A673 (cell line): ENCODE measurements around the gene TNFSF11. TPM values are rescaled to one million over a fixed set of nuclear protein-coding genes. Genes with fewer than 3 reads are reported as not detected.

ENCODE experiments used
- BruUV-seq: library from RNA; stranded (reverse); fragments of 400-500 nt; replicated peaks from 2 replicates; lab custom pipeline; 2021; lab: Mats Ljungman, UMichigan
- CTCF ChIA-PET: fragments of 300-600 bp; sonication (Branson Sonifier 250); formaldehyde crosslinking; loops from one replicate; lab custom pipeline; 2022; ENCODE audit warnings: antibody characterized with exemption; lab: Charles Lee
- POLR2A ChIA-PET: fragments of 300-600 bp; sonication (Branson Sonifier 250); formaldehyde crosslinking; loops from one replicate; lab custom pipeline; 2022; ENCODE audit warnings: antibody characterized with exemption; ENCODE audit not compliant: low non-redundant PET; lab: Charles Lee
- DNase-seq: peaks from one replicate; pipeline ENCODE4 v3.0.0-alpha.2; 2015; ENCODE audit warnings: low spot score
- H3K27ac ChIP-seq: fragments of 200-600 bp; sonication (generic); 2 replicates; pipeline ENCODE4 v1.5.1; 2016; ENCODE audit warnings: mixed run types, low read depth, mild to moderate bottlenecking, mixed read lengths, antibody characterized with exemption, low read length; ENCODE audit not compliant: poor library complexity, severe bottlenecking
- H3K27me3 ChIP-seq: fragments of 200-600 bp; sonication (generic); replicated peaks from 2 replicates; pipeline ENCODE4 v1.6.1; 2017; ENCODE audit warnings: mixed run types, low read depth, mild to moderate bottlenecking, mixed read lengths, antibody characterized with exemption, low read length; ENCODE audit not compliant: insufficient read depth, poor library complexity
- H3K36me3 ChIP-seq: fragments of 200-600 bp; sonication (generic); 2 replicates; pipeline ENCODE4 v1.6.1; 2016; ENCODE audit warnings: mixed run types, mild to moderate bottlenecking, mixed read lengths, antibody characterized with exemption, low read length; ENCODE audit not compliant: insufficient read depth, poor library complexity, severe bottlenecking
- H3K4me1 ChIP-seq: fragments of 200-600 bp; sonication (generic); 2 replicates; pipeline ENCODE4 v1.6.1; 2017; ENCODE audit warnings: mixed run types, mild to moderate bottlenecking, mixed read lengths, antibody characterized with exemption, low read length; ENCODE audit not compliant: insufficient read depth, poor library complexity, severe bottlenecking
- H3K4me3 ChIP-seq: fragments of 200-600 bp; sonication (generic); 2 replicates; pipeline ENCODE4 v1.5.1; 2016; ENCODE audit warnings: low read depth, mixed run types, mild to moderate bottlenecking, mixed read lengths, low read length; ENCODE audit not compliant: poor library complexity, severe bottlenecking
- H3K9me3 ChIP-seq: fragments of 200-600 bp; sonication (generic); 2 replicates; pipeline ENCODE4 v1.6.1; 2016; ENCODE audit warnings: mixed run types, low read depth, mild to moderate bottlenecking, mixed read lengths, antibody characterized with exemption, low read length; ENCODE audit not compliant: poor library complexity, severe bottlenecking
- EZH2 ChIP-seq: fragments of 200-600 bp; sonication (generic); IDR thresholded peaks from 2 replicates; pipeline ENCODE4 v1.6.1; 2017; ENCODE audit warnings: borderline replicate concordance, low read depth, mild to moderate bottlenecking, mixed read lengths, antibody characterized with exemption, low read length; ENCODE audit not compliant: poor library complexity, severe bottlenecking
- intact Hi-C: fragments of 100-400 bp; cut with micrococcal nuclease; formaldehyde crosslinking; loops from one replicate; pipeline ENCODE4 v1.10.0; 2022; ENCODE audit not compliant: unreplicated experiment
- total RNA-seq: library from RNA; stranded (reverse); gene quantifications from 2 replicates; pipeline ENCODE4 v1.2.3, GENCODE V29; 2021
- TF ChIP-seq, protein P1 (sequence below): fragments of 300-800, 200-600 bp; sonication (generic); conservative IDR thresholded peaks from 2 replicates; pipeline ENCODE4 v1.5.1; 2017; ENCODE audit warnings: low read depth, mild to moderate bottlenecking, antibody characterized with exemption, low read length, moderate library complexity, mixed read lengths

The TNFSF11 gene
- total RNA-seq, 1 experiment from 2014 or later = not detected

DNA sequence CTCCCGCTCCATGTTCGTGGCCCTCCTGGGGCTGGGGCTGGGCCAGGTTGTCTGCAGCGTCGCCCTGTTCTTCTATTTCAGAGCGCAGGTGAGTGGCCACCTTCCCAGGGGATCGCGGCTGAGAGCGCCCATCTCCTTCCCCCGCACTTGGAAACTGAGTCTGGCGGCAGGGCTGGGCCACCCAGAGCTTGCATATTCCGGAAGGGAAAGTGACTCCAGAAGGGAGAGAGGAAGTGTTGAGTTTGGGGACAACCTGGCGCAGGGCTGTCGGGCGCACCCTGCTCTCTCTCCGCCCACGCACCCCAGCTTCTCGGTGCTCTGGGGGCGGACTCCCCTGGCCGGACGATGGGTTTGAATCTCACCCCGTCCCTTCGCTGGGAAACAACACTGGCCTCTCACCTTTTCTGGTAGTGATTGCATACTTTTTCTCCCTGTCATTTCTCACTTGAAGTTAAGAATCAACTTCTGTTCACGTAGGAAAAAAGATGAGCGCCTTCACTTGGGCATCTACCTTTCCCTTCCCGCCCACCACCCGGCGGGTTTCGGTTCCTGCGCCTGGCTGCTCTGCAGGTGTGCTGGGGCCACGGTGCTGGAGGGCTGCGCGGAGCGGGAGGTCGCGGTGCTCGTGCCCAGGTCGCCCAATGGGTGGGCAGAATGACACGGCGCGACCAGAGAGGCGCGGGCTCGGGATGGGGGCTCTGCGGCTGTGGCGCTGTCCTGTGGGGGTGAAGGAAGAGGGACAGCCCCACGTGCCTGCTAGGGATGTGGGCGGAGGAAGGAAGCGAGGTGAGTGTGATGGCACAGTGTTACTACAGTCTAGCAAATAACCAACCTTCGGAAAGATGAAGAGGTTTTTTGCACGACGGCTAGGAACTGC lies 721 bp downstream of the TNFSF11 start:
- intact Hi-C loops = no loop called here
- no peaks in the 10 kb centered on the region for H3K9me3 ChIP-seq
- POLR2A ChIA-PET = no interaction called here
- no peak for DNase-seq
- no peak overlapping the region for H3K4me3 ChIP-seq
- no peak overlapping the region for H3K27ac ChIP-seq
- CTCF ChIA-PET = no interaction called here
- BruUV-seq = no TSS peak
- peak; percentile 66 for TF ChIP-seq EZH2
- TF ChIP-seq, protein P1, sequence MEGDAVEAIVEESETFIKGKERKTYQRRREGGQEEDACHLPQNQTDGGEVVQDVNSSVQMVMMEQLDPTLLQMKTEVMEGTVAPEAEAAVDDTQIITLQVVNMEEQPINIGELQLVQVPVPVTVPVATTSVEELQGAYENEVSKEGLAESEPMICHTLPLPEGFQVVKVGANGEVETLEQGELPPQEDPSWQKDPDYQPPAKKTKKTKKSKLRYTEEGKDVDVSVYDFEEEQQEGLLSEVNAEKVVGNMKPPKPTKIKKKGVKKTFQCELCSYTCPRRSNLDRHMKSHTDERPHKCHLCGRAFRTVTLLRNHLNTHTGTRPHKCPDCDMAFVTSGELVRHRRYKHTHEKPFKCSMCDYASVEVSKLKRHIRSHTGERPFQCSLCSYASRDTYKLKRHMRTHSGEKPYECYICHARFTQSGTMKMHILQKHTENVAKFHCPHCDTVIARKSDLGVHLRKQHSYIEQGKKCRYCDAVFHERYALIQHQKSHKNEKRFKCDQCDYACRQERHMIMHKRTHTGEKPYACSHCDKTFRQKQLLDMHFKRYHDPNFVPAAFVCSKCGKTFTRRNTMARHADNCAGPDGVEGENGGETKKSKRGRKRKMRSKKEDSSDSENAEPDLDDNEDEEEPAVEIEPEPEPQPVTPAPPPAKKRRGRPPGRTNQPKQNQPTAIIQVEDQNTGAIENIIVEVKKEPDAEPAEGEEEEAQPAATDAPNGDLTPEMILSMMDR = no peak
- H3K27me3 ChIP-seq = peaks cover 86% of the 10 kb centered on the region
- no peaks in the 10 kb centered on the region for H3K4me1 ChIP-seq
- no peaks in the 10 kb centered on the region for H3K36me3 ChIP-seq

DNA sequence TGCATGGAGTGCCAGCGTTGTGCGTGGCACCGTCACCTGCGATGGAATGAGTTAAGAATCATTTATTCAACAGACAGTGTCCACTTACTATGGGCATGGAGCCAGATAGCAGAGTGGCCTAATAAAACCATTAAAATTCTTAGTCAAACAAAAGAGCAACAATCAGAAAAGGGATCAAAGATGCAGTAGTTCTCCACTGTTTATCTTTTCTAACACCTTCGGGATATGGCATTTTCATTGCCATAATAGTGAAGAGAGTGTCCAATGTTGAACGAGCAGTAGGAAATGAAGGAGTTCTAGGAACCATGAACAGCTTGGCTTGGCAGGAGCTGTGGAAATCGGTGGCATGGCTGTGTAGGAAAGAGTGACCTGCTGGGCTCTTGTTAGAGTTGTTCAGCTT lies 2.0 kb downstream of the TNFSF11 start:
- no TSS peak for BruUV-seq
- Histone ChIP-seq H3K9me3 (no peaks in the 10 kb centered on the region), H3K4me1 (no peaks in the 10 kb centered on the region), H3K27ac (no peak overlapping the region), H3K36me3 (no peaks in the 10 kb centered on the region), H3K4me3 (no peak overlapping the region), H3K27me3 (peaks cover 83% of the 10 kb centered on the region)
- ChIA-PET CTCF (no interaction called here), POLR2A (no interaction called here)
- no peak for DNase-seq
- no peak for TF ChIP-seq EZH2
- TF ChIP-seq, protein P1 = no peak
- intact Hi-C loops = no loop called here

DNA sequence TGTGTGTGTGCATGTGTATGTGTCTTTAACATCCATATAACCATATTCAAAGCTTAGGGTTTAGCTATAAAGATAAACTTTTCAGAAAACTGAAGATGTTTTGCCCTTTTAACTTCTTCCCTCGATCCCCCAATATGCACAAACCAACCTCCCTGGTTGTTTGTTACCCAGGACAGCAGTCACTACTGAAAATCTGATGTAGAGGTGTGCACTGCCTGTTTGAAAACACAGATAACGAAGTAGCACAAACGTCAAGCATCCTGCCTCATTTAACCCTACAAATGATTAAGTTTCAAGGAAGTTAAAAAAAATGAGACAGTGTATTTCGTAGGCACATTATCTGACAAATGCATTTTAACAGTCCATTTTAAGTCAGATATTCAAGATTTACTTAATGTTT lies 3.6 kb downstream of the TNFSF11 start:
- Histone ChIP-seq H3K9me3 (no peaks in the 10 kb centered on the region), H3K4me1 (no peaks in the 10 kb centered on the region), H3K27ac (no peak overlapping the region), H3K36me3 (no peaks in the 10 kb centered on the region), H3K27me3 (peaks cover 67% of the 10 kb centered on the region), H3K4me3 (no peak overlapping the region)
- DNase-seq = no peak
- BruUV-seq = no TSS peak
- CTCF ChIA-PET = no interaction called here
- intact Hi-C loops = no loop called here
- TF ChIP-seq, protein P1 = no peak
- TF ChIP-seq EZH2 = no peak
- POLR2A ChIA-PET = no interaction called here
